Aorta (tissue), 5 donors: ENCODE results near the gene CYP3A5. TPM values are rescaled to one million over a fixed set of nuclear protein-coding genes. Genes with fewer than 3 reads are reported as not detected.

Source experiments
- ATAC-seq: fragments of 200-7000 bp; cut with Tn5 transposase; one replicate; pipeline ENCODE4 v1.9.1; 2022; ENCODE audit warnings: moderate library complexity; ENCODE audit not compliant: low FRiP score
- DNase-seq, 2 donors: peaks; one replicate each; pipeline ENCODE4 v3.0.0-alpha.2; 2020
- H3K27ac ChIP-seq, 2 donors: one replicate each; pipeline ENCODE4 v1.5.1; 2013; ENCODE audit warnings: low read length in 2 of 2, mild to moderate bottlenecking in 2 of 2, moderate library complexity in 2 of 2, control low read depth in 1 of 2, inconsistent platforms in 1 of 2, low read depth in 1 of 2
- H3K27me3 ChIP-seq, 2 donors: one replicate each; pipeline ENCODE4 v1.6.1; 2013; ENCODE audit warnings: control low read depth in 1 of 2, low read length in 1 of 2, mild to moderate bottlenecking in 1 of 2, moderate library complexity in 1 of 2; ENCODE audit not compliant: insufficient read depth in 2 of 2, control insufficient read depth in 1 of 2
- H3K36me3 ChIP-seq, 2 donors: one replicate each; pipeline ENCODE4 v1.6.1; 2013; ENCODE audit warnings: control low read depth in 1 of 2, low read length in 1 of 2, mild to moderate bottlenecking in 1 of 2; ENCODE audit not compliant: insufficient read depth in 2 of 2, control insufficient read depth in 1 of 2
- H3K4me1 ChIP-seq, 2 donors: one replicate each; pipeline ENCODE4 v1.6.1; 2013; ENCODE audit warnings: low read length in 2 of 2, control low read depth in 1 of 2, mild to moderate bottlenecking in 1 of 2, moderate library complexity in 1 of 2; ENCODE audit not compliant: insufficient read depth in 2 of 2, control insufficient read depth in 1 of 2
- H3K4me3 ChIP-seq, 2 donors: one replicate each; pipeline ENCODE4 v1.5.1; 2013; ENCODE audit warnings: low read length in 2 of 2, control low read depth in 1 of 2, mild to moderate bottlenecking in 1 of 2
- H3K9me3 ChIP-seq: one replicate; pipeline ENCODE4 v1.6.1; 2013; ENCODE audit warnings: mild to moderate bottlenecking, low read length; ENCODE audit not compliant: control insufficient read depth
- WGBS, 2 donors: extraction: QIAGEN DNeasy Blood & Tissue Kit; methylation state at CpG; one replicate each; pipeline ENCODE4 v1.1.7; 2013; 5-methylcytosine and 5-hydroxymethylcytosine counted together
- intact Hi-C, 2 donors: fragments of 100-400 bp; cut with DNase I; formaldehyde crosslinking; loops; one replicate each; pipeline versions ENCODE4 v1.14.2 to v1.15.0; 2022
- polyA plus RNA-seq, 2 donors: library from polyadenylated mRNA; stranded (reverse); fragments of 200-250 nt; gene quantifications; one replicate each; pipeline ENCODE4 v1.2.3, GENCODE V29; 2013
- total RNA-seq, 2 donors: library from RNA; stranded (reverse); fragmentation: NEBNext Ultra II Directional; extraction: Animal tissue kit (Norgen Biotek cat#: 25700); gene quantifications; one replicate each; pipeline ENCODE4 v1.2.1, GENCODE V29; 2021
- donor health status: healthy with polysubstance abuse.
- donor health status: Bipolar disorder and iron deficiency.
- donor health status: DM: no; HTN: no; CAD: no.
- donor health status: DM: no; HTN: no; CAD: no.
- donor health status: DM: yes; HTN: yes; CAD: no.

Gene CYP3A5
- total and polyA plus RNA-seq, 4 donors = 0.61 to 24.3 (median 3.4) TPM; not detected in 1

DNA sequence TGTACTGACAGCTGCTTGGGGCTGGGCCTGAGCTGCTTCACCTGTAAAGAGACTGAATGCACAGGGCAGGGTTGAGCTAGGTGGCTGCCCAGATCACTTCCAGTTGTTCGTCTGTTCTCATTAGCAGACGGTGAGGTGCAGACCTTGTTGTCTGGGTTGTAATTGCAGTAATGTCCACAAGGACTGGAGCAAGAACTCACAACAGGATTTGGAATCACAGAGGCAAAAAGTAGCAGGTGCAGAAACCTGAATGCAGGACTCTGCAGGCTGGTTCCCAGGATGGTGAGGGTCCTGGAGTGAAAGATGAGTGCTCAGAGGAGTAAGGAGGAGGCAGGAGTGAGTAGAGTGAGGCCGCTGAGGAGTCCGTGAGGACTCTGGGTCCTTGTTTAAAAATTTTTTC is 53.8 kb downstream of the CYP3A5 start:
- Histone ChIP-seq H3K27ac (no peak overlapping the region), H3K9me3 (no peaks in the 10 kb centered on the region), H3K27me3 (no peaks in the 10 kb centered on the region), H3K36me3 (peaks cover 4 to 21% of the 10 kb centered on the region in 2 donors), H3K4me1 (no peaks in the 10 kb centered on the region), H3K4me3 (no peak overlapping the region)
- WGBS, 2 donors = 89 to 90% methylated on average over 4 of the region's 4 CpGs
- DNase-seq (no peak), ATAC-seq (no peak)
- intact Hi-C loops = no loop called here

DNA sequence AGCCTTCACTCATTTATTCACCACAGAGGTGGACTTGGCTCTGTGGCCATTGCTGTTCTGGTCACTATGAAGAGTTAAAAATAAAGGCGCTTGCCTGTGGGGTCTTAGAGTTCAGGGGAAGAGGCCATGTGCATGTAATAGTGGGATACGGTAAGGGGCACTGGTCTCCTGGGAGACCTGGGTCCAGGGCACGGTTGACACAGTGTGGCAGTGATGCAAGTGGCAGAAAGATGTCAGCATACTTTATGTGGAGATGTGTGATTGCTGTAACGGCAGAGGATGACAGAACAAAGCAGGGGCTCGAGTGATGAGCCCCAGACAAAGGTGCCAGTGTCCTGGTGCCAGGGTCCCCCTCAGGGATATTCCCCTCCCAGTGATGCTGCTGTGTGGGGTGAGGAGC is 54.5 kb downstream of the CYP3A5 start:
- H3K4me3 ChIP-seq = no peak overlapping the region
- H3K4me1 ChIP-seq = no peaks in the 10 kb centered on the region
- H3K27me3 ChIP-seq = no peaks in the 10 kb centered on the region
- 79 to 82% methylated on average over 5 of the region's 5 CpGs for WGBS, 2 donors
- intact Hi-C loops = no loop called here
- no peaks in the 10 kb centered on the region for H3K9me3 ChIP-seq
- no peak overlapping the region for H3K27ac ChIP-seq
- peaks cover 4 to 21% of the 10 kb centered on the region in 2 donors for H3K36me3 ChIP-seq
- DNase-seq = no peak
- ATAC-seq = no peak

DNA sequence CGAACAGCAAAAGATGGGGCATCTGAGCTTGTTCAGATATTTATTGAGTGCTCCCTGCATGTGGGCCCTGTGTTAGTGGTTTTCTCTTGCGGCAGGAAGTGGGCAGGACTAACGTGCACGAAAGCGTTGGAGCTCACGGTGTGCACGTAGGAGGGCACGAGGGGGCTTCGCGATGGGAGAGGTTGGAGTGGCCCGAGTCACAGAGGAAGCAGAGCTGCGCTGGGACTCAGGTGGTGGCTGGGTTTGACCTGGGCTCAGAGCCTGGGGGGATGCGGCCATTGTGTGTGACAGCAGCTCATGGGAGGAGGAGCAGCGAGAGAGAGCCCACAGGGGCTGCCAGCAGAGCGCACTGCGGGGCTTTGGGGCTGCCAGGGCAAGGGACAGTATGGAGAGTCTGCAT is 55.3 kb downstream of the CYP3A5 start:
- WGBS, 2 donors = 90 to 91% methylated on average over 16 of the region's 16 CpGs
- H3K27me3 ChIP-seq = no peaks in the 10 kb centered on the region
- H3K27ac ChIP-seq = no peak overlapping the region
- no peak for ATAC-seq
- H3K4me1 ChIP-seq = no peaks in the 10 kb centered on the region
- intact Hi-C loops = no loop called here
- no peak for DNase-seq
- H3K9me3 ChIP-seq = no peaks in the 10 kb centered on the region
- peaks cover 4 to 16% of the 10 kb centered on the region in 2 donors for H3K36me3 ChIP-seq
- H3K4me3 ChIP-seq = no peak overlapping the region

DNA sequence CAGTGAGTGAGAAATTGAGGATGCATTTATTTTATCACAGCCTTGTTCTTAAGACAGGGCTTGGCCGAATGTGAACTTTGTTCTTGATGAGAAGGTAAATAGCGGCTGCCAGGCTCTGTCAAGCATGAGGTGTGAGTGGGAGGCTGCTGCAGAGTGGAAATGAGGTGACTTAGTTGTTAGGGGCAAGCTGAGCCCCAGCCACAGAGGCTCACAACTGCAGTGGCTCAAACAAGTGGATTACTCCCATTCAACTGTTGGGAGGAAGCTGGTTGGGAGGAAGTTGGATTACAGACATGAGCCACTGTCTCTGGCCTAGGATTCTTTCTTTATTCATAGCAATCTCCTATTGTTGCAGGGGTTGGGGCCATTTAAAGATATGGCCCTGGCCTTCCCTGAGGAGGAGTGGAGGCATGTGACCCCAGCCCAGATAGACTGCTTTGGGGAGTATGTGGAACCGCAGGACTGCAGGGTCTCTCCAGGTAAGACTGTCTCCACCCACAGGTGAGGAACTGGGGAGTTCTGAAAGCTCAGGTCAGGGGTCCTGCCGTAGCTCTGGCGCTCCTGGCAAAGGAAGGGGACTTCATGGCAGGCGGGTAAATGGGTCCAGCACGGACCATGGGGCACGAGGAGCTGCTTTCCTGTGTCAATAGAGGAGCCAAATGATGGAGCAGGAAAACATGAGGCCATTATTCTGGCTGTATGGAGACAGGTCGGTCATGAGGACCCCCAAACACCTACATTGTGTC is 55.9 kb downstream of the CYP3A5 start:
- ATAC-seq (no peak), DNase-seq (no peak)
- peaks cover 4 to 12% of the 10 kb centered on the region in 2 donors for H3K36me3 ChIP-seq
- WGBS, 2 donors = 91% methylated on average over 9 of the region's 9 CpGs
- no peak overlapping the region for H3K27ac ChIP-seq
- H3K27me3 ChIP-seq = no peaks in the 10 kb centered on the region
- no peak overlapping the region for H3K4me3 ChIP-seq
- intact Hi-C loops = no loop called here
- H3K4me1 ChIP-seq = no peaks in the 10 kb centered on the region
- no peaks in the 10 kb centered on the region for H3K9me3 ChIP-seq

DNA sequence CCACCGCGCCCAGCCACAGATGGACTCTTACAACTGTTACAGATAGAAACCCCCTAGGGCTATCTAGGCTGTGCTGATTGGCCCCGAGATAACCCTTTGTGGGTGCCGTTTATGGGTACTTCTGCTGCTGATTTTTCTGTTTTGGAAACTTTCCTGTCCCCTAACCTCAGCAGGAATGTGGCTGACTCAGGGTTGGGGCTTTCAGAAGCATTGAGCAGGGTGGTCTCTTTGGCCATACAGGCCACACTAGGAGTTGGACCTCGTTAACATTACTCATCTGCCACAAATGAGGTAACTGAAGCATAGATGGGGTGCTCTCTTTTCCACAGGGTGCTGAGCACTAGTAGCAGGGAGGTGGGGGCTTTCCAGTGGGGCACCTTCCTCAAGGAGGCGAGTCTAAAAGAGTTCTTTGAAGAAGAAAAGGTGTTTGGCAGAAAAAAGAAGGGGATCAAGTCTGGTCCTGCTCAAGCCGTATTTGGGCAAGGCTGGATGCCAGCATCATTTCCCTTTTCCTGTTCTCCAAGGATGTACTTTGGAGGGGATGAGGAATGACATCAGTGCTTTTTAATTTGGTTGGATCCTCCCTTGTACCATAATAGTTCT is 56.6 kb downstream of the CYP3A5 start:
- Histone ChIP-seq H3K27me3 (no peaks in the 10 kb centered on the region), H3K4me3 (no peak overlapping the region), H3K4me1 (no peaks in the 10 kb centered on the region), H3K36me3 (peaks cover 4 to 11% of the 10 kb centered on the region in 2 donors), H3K9me3 (no peaks in the 10 kb centered on the region), H3K27ac (no peak overlapping the region)
- intact Hi-C loops = no loop called here
- WGBS, 2 donors = 87% methylated on average over 7 of the region's 7 CpGs
- ATAC-seq = no peak
- DNase-seq = no peak

DNA sequence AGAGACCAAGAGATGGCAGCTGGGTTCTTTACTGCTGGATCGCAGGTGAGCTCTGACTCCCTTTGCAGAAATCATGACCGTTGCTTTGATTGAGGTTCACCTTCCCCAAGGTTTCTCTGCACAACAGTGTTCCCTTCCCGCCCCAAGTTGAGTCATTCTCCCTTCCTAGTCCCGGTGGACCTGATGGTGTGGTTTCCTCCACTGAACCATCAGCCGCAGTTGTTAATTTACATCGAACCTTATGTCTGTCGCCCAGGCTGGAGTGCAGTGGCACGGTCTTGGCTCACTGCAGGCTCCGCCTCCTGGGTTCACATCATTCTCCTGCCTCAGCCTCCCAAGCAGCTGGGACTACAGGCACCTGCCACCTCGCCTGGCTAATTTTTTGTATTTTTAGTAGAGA is 57.2 kb downstream of the CYP3A5 start:
- no peaks in the 10 kb centered on the region for H3K9me3 ChIP-seq
- no peaks in the 10 kb centered on the region for H3K27me3 ChIP-seq
- no peak overlapping the region for H3K27ac ChIP-seq
- DNase-seq (no peak), ATAC-seq (no peak)
- H3K36me3 ChIP-seq = peaks cover 4 to 11% of the 10 kb centered on the region in 2 donors
- H3K4me3 ChIP-seq = no peak overlapping the region
- no peaks in the 10 kb centered on the region for H3K4me1 ChIP-seq
- intact Hi-C loops = no loop called here
- WGBS, 2 donors = 93 to 94% methylated on average over 10 of the region's 10 CpGs

DNA sequence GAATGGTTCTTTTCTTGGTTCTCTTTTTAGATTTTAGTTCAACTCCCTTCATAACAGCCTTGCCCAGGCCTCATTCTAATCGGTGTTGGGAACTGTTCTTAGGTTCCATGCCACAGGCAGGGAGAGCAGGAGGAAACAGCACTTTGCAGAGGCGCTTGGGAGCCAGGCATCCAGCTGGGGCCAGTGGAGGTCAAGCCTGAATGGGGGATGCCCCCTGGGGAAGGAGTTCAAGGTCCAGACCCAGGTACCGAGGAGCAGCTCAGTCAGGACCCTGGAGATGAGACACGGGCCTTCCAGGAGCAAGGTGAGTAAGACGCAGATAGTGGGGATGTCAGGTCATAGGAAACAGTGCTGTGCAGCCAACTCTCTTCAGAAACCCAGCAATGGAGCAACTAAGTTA is 58.5 kb downstream of the CYP3A5 start:
- no peak for ATAC-seq
- no peaks in the 10 kb centered on the region for H3K4me1 ChIP-seq
- no peak for DNase-seq
- intact Hi-C loops = no loop called here
- H3K27ac ChIP-seq = no peak overlapping the region
- peaks cover 4 to 11% of the 10 kb centered on the region in 2 donors for H3K36me3 ChIP-seq
- no peaks in the 10 kb centered on the region for H3K9me3 ChIP-seq
- H3K4me3 ChIP-seq = no peak overlapping the region
- no peaks in the 10 kb centered on the region for H3K27me3 ChIP-seq
- WGBS, 2 donors = 90 to 93% methylated on average over 5 of the region's 5 CpGs

DNA sequence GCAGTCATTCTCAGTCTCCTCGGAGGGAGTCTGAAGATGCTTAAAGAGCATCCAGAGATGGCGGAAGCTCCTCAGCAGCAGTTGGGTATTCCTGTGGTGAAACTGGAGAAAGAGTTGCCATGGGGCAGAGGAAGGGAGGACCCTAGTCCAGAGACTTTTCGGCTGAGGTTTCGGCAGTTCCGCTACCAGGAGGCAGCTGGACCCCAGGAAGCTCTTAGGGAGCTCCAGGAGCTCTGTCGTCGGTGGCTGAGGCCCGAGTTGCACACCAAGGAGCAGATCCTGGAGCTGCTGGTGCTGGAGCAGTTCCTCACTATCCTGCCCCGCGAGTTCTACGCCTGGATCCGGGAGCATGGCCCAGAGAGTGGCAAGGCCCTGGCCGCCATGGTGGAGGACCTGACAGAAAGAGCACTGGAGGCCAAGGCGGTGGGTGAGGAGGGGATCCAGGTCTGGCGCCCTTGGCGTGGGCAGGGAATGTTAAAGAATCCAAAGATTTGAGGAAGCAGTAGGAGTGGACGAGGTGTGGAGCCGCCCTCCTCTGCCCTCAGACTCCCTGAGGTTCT is 60.1 kb downstream of the CYP3A5 start:
- no peaks in the 10 kb centered on the region for H3K4me1 ChIP-seq
- H3K9me3 ChIP-seq = no peaks in the 10 kb centered on the region
- 94 to 96% methylated on average over 18 of the region's 18 CpGs for WGBS, 2 donors
- no peak overlapping the region for H3K27ac ChIP-seq
- H3K4me3 ChIP-seq = no peak overlapping the region
- peaks cover 4 to 9% of the 10 kb centered on the region in 2 donors for H3K36me3 ChIP-seq
- DNase-seq (no peak), ATAC-seq (no peak)
- intact Hi-C loops = no loop called here
- H3K27me3 ChIP-seq = no peaks in the 10 kb centered on the region

DNA sequence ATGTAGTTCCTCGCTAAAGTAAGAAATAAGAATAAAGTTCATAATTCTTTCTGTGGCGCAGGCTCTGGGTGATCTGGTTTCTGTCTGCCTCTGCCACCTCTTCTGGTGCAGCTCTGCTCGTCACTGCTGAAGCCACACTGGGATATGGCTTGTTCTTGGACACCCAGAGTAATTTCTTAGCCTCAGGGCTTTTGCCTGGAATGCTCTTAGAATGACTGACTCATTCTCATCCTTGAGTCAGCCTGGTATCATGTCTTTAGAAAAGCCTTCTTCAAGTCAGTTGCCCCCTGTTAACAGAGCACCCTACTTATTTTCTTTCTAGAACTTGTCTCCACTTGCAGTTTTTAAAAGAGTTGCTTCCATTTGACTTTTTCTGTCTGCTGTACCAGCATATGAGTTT is 61.1 kb downstream of the CYP3A5 start:
- Histone ChIP-seq H3K27me3 (no peaks in the 10 kb centered on the region), H3K9me3 (no peaks in the 10 kb centered on the region), H3K4me3 (no peak overlapping the region), H3K27ac (no peak overlapping the region), H3K4me1 (no peaks in the 10 kb centered on the region), H3K36me3 (peaks cover 4 to 9% of the 10 kb centered on the region in 2 donors)
- DNase-seq (no peak), ATAC-seq (no peak)
- WGBS, 2 donors = 80 to 83% methylated on average over 3 of the region's 3 CpGs
- intact Hi-C loops = no loop called here
